HG03108 (cell line): ENCODE data around the gene KREMEN1.

ENCODE experiments used
- ATAC-seq: cut with Tn5 transposase; IDR thresholded peaks from one replicate; pipeline ENCODE4 v1.9.1; 2021; ENCODE audit warnings: moderate library complexity; ENCODE audit not compliant: unreplicated experiment

Gene KREMEN1

DNA sequence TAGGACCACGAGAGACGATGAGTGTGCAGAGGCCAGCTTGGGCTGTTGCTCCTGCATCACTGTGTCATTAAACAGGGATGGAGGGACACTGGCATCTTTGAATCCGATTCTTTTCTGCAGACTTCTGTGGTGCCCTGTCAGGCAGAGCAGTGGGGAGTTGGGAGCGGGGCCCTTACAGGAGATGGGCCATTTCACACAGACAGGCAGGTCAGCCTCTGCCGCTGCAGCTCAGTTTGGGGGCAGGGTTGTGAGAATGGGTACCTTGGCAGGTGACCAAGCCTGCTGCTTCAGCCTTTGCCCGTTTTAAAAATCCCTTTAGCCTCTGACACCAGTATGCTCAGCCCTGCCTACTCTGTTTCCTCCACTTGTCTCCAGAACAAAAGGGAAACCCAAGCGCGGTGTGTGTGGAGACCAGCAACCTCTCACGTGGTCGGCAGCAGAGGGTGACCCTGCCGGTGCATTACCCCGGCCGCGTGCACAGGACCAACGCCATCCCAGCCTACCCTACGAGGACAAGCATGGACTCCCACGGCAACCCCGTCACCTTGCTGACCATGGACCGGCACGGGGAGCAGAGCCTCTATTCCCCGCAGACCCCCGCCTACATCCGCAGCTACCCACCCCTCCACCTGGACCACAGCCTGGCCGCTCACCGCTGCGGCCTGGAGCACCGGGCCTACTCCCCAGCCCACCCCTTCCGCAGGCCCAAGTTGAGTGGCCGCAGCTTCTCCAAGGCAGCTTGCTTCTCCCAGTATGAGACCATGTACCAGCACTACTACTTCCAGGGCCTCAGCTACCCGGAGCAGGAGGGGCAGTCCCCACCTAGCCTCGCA lies 23.8 kb upstream of the KREMEN1 start:
- ATAC-seq: no peak

DNA sequence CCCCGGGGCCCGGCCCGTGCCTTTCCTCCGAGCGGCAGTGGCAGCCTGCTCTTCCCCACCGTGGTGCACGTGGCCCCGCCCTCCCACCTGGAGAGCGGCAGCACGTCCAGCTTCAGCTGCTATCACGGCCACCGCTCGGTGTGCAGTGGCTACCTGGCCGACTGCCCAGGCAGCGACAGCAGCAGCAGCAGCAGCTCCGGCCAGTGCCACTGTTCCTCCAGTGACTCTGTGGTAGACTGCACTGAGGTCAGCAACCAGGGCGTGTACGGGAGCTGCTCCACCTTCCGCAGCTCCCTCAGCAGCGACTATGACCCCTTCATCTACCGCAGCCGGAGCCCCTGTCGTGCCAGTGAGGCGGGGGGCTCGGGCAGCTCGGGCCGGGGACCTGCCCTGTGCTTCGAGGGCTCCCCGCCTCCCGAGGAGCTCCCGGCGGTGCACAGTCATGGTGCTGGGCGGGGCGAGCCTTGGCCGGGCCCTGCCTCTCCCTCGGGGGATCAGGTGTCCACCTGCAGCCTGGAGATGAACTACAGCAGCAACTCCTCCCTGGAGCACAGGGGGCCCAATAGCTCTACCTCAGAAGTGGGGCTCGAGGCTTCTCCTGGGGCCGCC lies 23.1 kb upstream of the KREMEN1 start:
- ATAC-seq: no peak

DNA sequence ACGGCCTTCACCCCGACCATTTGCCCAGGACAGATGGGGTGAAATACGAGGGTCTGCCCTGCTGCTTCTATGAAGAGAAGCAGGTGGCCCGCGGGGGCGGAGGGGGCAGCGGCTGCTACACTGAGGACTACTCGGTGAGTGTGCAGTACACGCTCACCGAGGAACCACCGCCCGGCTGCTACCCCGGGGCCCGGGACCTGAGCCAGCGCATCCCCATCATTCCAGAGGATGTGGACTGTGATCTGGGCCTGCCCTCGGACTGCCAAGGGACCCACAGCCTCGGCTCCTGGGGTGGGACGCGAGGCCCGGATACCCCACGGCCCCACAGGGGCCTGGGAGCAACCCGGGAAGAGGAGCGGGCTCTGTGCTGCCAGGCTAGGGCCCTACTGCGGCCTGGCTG lies 22.4 kb upstream of the KREMEN1 start:
- ATAC-seq: no peak

DNA sequence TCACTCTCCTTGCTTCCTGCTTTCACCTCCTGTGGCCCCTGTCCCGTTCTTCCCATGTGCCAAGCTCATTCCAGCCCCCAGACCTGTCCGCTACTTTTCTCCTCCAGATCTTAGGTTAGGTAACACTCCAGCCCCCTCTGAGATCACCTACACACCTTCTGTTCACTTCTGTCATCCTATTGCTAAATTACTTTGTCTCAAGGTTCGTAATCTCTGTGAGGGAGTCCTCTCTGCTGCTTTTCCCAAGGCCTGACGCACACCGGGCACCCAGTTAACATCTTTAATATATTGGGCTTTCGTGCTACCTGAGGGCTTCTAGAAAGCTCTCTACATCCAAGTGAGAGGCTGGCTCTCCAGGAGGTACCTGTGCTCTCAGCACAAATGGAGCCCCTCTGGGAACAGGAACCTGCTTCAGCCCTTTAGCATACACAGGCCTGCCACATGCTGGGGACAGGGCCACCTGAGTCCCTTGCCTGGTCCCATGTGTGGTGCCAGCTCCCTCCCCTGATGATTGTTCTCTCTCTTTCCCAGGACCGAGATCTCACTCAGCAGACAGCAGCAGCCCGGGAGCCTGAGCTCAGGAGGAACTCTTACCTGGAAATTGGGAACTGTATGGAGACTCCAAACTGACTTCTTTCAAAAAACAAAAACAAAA lies 19.7 kb upstream of the KREMEN1 start:
- ATAC-seq: no peak

DNA sequence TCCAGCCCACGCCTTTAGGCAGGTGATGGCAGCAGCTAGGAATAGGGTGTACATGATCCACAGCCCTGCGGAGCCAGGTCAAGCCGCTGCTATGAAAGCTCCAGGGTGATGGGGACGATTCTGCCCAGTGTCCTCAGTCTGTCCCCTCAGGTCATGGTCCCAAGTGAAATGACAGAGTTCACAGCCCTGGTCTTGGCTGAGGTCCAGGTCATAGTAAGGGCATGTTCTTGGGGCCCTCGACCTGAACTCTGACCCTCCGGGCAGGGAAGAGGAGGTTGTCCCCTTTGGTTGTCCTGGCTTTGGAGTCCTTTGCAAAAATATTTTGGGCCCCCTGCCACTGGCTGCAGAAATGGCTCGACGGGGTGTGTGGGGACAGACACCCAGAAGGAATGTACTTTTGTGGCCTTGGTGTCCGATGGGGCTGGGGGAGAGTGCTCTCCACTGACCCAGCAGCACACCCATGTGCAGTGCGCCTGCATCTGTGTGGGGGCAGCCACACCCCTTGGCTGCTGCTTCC lies 18.5 kb upstream of the KREMEN1 start:
- no peak for ATAC-seq

DNA sequence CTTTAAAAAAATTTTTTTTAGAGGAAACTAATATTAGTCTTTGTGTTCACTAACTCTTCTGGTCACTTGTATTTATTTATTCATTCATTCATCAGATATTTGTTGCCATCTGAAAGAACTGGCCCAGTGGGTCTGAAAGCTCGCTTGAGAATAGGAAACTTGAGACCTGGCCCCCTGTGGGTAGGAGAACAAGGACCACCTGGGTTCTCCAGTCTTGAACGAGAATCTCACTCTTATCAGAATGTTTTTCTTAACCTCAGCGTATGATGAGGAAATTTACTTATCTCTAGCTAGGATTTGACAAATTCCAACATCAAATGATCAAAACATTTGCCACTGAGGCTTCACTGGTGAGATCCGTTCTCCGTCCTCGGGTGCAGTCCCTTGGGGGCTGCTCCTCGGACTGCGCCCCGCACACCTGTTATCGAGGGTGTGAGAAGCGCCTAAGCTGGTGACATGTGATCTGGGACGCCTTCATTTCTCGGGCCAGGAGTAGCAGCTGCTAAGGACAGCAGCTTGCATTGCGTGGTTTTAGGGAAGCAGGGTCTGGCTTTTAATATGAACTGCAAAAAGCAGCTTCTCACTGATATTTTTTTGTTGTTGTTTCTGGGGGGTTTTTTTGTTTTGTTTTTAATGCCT lies 17.5 kb upstream of the KREMEN1 start:
- no peak for ATAC-seq

DNA sequence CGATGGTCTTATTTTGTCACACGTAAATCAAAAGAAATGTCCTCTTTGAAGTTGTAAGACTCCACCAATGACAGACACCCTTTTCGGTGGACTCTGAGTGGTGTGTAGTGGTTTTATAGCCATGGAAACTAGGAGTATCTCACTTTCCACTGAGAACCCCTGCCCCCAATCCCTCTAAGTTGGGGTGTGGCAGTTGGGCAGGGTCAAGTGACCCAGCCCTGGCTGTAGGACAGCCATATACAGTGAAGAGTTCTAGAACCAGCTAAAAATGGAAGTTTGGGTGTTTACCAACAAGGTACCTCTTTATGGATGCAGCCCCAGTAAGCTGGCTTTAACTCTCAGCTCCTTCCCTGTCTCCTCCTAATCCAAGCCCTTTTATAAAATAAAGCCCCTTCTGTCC lies 16.4 kb upstream of the KREMEN1 start:
- no peak for ATAC-seq

DNA sequence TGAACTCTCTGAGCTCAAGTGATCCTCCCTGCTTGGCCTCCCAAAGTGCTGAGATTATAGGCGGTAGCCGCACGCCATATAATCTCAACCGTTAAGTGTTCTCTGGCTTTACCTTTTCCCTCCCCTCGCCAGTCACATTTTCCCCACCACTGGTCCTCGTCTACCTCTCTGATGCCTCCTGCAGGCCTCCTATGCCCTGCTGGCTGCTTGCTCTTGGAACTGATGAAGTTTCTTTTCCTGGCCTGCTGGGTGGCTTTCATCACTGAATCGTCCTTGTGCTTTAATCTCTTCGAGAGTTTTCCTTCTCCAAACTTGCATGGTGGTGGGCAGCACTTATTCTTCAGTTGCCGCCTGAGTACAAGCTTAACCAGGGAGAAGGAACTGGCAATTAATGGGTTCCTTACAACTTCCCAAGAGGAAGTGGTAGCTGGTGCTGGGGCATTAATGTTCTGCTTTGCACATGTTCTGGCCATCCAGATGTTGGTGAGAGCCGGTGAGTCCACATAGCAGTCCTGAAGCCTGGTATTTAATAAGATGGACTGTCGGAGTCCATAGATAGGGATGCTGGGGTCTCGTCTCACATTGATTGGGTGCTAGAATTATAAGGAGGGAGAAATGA lies 12.5 kb upstream of the KREMEN1 start:
- no peak for ATAC-seq

DNA sequence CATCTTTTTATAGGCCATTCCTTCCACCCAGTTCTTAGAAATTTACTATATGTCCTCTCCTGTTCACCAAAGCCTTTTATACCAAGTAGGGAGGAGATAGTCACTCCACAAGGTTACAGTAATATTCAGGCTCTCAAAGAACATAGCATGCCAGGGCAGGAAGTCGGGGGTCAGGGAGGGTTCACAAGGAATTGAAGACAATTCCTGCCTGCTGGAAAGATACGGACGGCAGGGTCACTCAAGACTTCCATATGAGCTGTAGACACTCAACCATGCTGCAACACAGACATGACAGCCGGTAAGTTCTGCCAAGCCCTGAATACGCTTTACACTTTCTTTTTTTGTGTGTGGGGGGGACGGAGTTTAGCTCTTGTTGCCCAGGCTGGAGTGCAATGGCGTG lies 11.9 kb upstream of the KREMEN1 start:
- ATAC-seq: no peak

DNA sequence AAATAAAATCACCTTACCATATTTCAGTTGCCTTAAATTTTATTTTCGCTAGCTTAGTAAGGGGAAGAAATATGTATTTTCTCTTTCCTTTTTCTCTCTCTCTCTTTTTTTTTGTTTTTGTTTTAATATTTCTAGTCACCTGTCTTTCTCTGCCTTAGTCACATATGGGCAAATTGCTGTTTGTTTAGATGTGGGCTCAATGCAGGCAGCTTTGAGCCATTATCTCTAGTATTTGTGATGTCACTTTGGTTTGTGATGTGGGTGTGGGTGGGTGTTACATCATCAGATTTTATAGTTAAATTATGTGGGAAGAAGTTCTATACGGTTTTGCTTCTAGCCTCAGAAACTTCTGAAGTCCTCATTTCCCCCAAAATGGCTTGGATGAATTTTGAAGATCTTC lies 11.1 kb upstream of the KREMEN1 start, which contains the start of gene C22orf31:
Gene C22orf31 (minus strand): TSS at position 59 of the 400 bp plus-strand sequence. CDS start 39 bp downstream, at position 20.
- no peak for ATAC-seq

DNA sequence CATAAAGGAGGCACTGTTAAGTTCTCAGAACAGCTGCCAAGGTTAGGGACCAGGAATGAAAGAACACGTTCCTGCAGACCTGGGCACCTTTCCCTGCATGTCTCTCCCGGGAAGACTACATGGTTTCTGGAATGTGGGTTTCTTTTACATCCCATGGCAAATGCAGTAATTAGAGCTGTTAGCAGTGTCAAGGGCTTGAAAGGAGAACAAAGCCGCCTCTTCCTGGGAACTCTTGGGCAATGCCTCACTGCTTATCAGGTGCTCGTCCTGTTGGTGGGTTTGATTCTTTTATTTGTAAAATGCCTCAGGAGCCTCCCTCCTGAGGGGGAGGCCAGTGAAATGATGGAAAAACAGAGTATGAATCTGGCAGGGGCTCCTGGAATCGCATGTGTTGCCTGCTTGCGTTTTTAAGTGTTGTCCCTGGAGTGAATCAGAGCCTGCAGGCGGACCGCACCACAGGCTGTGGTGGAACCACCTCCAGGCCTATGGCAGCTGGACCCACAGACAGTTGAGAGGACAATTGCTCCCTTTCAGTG lies 10.5 kb upstream of the KREMEN1 start:
- ATAC-seq: no peak

DNA sequence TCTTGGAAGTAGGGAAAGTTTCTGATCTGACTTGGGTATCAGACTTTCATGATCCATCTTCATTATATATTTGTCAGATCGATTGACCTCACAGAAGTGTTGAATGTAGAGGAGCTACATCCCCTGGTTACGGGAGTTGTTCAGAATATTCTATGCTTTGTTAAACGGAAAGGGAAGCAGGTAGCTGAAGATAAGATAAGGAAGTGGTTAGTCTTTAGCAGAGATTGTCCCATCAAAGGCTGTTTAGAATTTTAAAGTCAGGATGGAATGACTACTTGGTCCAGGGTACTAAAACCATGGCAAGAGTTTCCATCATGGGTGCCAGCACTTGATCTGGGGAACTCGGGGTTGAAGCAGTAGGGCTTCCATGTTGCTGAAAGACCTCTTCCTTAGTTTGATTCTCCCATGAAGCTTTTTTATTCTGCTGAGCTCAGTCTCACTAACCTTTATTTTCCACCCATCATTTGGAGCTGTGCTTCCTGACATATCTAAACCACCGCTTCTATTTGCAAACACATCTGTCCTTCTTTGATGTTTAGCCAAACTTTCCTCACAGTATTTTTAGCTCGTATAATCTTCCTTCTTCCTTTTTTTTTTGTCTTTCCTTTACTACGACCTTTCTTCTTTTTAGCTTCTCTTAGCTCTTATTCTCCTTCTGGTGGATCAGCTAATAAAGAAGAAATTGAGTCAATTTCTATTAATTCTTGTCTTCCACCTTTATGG lies 7.2 kb upstream of the KREMEN1 start:
- ATAC-seq: no peak

DNA sequence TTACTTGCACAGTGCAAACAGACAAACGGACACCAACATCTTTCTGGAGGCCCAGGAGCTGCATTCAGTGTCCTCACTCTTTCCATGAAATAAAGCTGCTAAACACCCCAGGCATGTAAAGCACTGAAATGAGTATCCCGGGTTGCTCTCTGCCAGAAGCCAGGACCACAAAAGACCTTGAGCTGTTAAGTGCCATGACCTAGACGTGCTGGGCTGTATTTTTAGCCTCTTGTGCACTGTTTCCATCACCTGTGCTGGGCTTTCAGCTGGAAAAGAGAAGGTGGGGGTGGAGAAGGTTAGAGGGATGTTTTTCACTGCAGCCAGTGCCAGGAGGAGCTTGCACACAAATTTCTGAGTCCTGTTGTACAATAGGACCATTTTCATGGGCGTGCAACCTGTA lies 3.4 kb upstream of the KREMEN1 start:
- no peak for ATAC-seq

DNA sequence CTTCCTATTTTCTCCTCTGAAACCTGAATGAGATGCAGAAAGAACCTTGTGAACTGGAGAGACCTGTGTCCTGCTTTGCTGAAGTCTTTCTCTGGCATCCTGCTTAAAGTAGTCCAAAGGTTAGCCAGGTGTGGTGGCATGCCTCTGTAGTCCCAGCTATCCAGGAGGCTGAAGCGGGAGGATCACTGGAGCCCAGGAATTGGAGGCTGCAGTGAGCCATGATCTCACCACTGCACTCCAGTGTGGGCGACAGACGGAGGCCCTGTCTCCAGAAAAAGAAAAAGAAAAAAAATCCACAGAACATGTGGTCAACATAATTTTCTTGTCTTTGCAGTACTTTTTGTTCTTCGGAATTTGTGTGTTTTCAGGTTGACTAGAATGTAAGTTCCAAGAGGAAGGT lies 2.3 kb upstream of the KREMEN1 start:
- no peak for ATAC-seq

DNA sequence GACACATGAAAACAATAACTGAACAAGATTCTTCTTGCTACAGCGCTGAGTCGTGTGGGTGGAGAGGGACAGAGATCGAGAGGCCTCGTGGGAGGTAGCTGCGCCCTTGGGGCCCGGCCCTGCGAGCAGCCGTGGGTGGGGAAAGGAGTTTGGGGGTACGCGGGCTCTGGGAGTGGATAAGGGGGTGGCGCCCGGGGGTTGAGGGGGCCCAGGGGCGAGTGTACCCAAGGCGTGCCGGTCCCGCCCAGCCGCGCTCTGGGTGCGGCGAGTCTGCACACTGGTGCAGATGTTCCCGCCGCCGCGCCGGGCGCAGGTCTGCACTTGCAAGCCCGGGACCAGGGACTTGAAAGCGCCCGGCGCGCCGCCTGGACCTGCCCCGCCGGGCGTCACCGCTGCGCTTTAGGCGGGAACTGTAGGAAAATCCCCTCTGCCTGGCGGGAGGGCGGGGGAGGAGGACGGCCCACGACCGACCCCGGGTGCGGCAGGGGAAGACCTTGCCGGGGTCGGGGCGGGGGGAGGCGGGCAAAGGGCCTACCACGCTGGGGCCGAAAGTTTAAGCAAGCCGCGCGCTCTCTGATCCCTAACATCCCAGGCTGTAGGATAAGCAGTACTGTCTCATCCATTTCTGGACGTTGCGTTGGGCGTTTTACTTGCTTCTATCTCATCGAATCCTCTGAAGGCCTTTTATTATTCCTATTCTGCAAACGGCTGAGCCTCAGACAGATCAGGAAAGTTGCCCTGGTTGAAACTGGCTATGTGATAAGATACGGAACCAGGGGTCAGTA lies 1.4 kb upstream of the KREMEN1 start:
- no peak for ATAC-seq

DNA sequence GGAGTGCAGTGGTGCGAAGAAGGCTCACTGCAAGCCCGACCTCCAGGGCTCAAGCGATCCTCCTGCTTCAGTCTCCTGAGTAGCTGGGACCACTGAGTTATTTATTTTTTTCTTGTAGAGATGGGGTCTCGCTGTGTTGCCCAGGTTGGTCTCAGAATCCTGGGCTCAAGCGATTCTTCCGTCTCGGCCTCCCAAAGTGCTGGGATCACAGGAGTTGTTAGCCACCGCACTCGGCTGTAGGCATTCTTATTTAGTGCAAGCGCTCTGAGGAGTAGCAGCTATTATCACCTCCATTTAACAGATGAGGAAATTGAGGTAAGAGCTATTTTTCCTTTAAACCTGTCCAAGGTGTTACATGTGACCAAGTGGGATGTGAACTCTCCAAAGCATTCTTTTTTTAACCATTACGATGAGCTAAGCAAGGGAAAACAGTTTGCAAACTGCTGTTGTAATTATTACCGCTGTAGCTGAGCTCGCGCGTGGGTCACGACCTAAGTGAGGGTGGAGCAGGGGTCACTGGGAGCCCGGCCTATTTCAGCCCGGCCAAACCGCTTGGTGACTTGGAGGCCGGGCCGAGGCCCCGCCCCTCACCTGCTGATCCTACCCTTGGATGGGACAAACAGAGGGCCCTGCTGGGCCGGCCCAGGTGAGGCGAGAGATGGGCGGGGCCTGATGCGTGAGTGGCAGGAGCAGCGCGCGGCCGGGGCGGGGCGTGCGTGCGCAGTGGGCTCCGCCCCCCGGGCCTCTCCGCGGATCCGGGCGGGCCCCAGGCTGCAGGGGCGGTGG lies 449 bp upstream of the KREMEN1 start:
- peak; percentile 90 for ATAC-seq

DNA sequence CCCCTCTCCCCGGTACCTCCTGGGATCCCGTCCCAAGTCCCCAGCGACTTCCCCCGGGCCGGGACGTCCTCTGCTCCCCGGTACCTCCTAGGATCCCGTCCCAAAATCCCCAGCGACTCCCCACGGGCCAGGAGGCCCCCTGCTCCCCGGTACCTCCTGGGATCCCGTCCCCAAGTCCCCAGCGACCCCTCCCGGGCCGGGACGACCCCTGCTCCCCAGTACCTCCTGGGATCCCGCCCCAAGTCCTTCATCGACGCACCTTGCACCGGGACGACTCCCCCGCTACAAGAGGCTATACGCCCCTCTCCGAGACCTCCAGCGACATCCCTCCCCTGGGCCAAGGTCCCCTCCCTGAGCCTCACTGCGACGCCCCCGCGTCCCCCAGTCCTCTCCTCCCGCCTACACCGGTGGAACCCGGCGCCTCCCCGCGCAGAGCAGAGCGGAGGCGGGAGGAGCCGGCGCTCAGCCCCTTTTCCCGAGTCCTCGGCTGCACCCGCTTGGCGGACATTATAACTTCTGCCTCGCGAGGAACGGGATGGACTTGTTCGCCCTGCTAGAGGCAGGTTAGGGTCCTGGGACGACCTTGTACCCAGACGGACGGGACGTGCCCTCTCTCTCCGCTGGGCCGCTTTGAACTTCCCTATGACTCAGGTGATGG lies 912 bp downstream of the KREMEN1 start:
- no peak for ATAC-seq

DNA sequence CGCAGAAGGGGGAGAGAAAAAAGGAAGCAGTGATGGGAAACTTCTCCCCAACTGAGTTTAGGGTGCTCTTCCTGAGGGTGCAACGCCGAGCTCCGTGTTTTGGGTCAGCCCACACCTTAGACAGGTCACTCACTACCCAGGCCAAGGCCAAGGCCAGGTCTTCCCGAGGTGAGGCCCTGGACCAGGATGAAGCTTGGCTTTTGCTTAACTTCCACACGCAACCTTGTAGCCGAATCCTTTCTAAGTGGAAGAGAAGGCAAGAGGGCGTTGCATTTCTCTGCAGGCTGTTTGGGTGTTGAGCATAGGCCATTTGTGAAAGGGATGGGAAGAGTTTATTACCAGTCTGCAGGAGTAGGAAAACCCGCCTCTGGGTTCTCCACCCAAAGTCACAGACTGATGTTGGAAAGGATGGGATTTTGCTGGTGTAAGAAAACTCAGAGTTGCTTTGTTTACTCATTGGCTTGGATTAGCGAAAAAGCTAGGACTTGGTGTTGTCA lies 1.5 kb downstream of the KREMEN1 start:
- ATAC-seq: no peak
